Activated T-cell treated with anti-CD3 and anti-CD28 coated beads, Interleukin-2, amount 50 U/mL, for 1 hour (primary cell): ENCODE data around the gene CCDC39.

Experiments used
- DNase-seq: peaks from one replicate; pipeline ENCODE4 v3.0.0-alpha.2; 2020

The CCDC39 gene

GRCh38 chr3:180679178-180680096 is at the start of gene CCDC39:
Gene CCDC39 (minus strand): TSS chr3:180679489. CDS start chr3:180679380, 109 bp downstream.
- DNase-seq = peak; percentile 58

- no peak for DNase-seq
Observed at GRCh38 chr3:180720012-180720411, 40.7 kb upstream of the CCDC39 start.

- DNase-seq = no peak
Observed at GRCh38 chr3:180707896-180708295, 28.6 kb upstream of the CCDC39 start.

- DNase-seq = no peak
Observed at GRCh38 chr3:180705619-180706018, 26.3 kb upstream of the CCDC39 start.

- DNase-seq = no peak
Observed at GRCh38 chr3:180704532-180704931, 25.2 kb upstream of the CCDC39 start.

- no peak for DNase-seq
Observed at GRCh38 chr3:180700941-180701340, 21.7 kb upstream of the CCDC39 start.

GRCh38 chr3:180698760-180699270 is 19.5 kb upstream of the CCDC39 start:
- no peak for DNase-seq

GRCh38 chr3:180694321-180694720 is 15.0 kb upstream of the CCDC39 start:
- DNase-seq = no peak

- no peak for DNase-seq
Observed at GRCh38 chr3:180693656-180694055, 14.4 kb upstream of the CCDC39 start.

- no peak for DNase-seq
Observed at GRCh38 chr3:180690061-180690460, 10.8 kb upstream of the CCDC39 start.

- no peak for DNase-seq
Observed at GRCh38 chr3:180684807-180685206, 5.5 kb upstream of the CCDC39 start.

GRCh38 chr3:180683816-180684215 is 4.5 kb upstream of the CCDC39 start:
- no peak for DNase-seq

- DNase-seq = peak; percentile 22
Observed at GRCh38 chr3:180680097-180680430, 775 bp upstream of the CCDC39 start.

- DNase-seq = no peak
Observed at GRCh38 chr3:180678231-180678630, 1.1 kb downstream of the CCDC39 start.

- no peak for DNase-seq
Observed at GRCh38 chr3:180661444-180661843, 17.8 kb downstream of the CCDC39 start.

GRCh38 chr3:180657094-180657493 is 22.2 kb downstream of the CCDC39 start:
- no peak for DNase-seq

GRCh38 chr3:180656406-180656805 is 22.9 kb downstream of the CCDC39 start:
- DNase-seq = no peak

GRCh38 chr3:180646187-180646790 is 33.0 kb downstream of the CCDC39 start:
- DNase-seq = no peak

- DNase-seq = no peak
Observed at GRCh38 chr3:180640987-180641386, 38.3 kb downstream of the CCDC39 start.

GRCh38 chr3:180633722-180634121 is 45.6 kb downstream of the CCDC39 start:
- no peak for DNase-seq

GRCh38 chr3:180631317-180631716 is 48.0 kb downstream of the CCDC39 start:
- DNase-seq = no peak

- no peak for DNase-seq
Observed at GRCh38 chr3:180630371-180630770, 48.9 kb downstream of the CCDC39 start.

GRCh38 chr3:180626844-180627243 is 52.4 kb downstream of the CCDC39 start:
- no peak for DNase-seq

- no peak for DNase-seq
Observed at GRCh38 chr3:180624714-180625113, 54.6 kb downstream of the CCDC39 start.
